Measurements from ENCODE around the gene TNRC6A.
"Not testable (repeated sequence)": the region's sequence is repeated elsewhere in the genome, so short reads cannot be mapped to it uniquely, and the experiment has no call there.

Gene TNRC6A

DNA sequence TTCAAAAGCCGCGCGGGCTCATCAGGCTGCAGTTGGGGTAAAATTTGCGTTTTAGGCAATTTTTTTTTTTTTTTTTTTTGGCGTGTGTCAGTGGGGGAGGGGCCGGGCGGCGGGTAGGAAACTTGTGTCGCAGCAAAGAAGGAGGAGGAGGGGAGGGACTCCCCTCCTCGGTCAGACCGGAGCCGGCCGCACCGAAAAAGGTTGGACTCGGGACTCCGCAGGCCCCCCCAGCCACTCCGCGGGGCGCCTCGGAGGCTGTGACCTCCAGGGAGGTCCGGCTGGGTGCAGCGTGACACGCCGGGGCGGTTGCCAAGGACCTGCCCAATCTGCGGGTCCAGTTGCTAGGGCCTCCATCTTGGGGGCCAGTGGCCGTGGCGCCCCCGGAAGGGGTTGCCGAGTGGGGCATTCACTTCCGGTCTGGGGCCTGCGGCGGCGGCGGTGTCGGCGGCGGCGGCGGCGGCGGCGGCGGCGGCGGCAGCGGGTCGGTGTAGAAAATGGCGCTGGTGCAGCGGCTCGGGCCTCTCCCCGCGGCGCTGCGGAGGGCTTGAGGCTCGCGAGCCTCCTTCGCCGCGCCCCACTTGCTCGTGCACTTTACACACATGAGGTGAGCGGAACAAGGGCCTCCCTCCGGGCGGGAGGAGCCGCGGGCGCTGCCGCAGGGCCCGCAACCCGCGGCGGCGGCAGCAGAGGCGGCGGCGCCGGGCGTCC is at the start of gene TNRC6A:
TNRC6A (plus strand) TSS at position 409 of the 708 bp plus-strand sequence; CDS start at position 600, 191 bp downstream.
- DNase-seq, result peak; percentile 43

GRCh38 chr16:24681793-24682192 is 47.7 kb upstream of the TNRC6A start:
- DNase-seq, result no peak

DNA sequence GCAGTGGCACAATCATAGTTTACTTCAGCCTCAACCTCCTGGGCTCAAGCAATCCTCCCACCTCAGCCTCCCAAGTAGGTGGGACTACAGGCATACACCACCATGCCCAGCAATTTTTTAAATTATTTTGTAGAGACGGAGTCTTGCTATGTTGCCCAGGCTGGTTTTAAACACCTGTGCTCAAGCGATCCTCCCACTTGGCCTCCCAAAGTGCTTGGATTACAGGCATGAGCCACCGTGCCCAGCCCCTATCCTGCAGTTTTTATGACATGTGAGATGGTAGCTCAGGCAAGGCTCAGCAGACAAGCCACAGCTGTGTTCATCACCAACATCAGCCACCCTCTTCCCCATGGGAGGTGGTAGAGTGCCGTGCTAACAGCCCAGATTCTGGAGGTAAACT is 46.2 kb upstream of the TNRC6A start:
- DNase-seq, result no peak

- no peak for DNase-seq
Measured at GRCh38 chr16:24683847-24684493, 45.5 kb upstream of the TNRC6A start.

DNA sequence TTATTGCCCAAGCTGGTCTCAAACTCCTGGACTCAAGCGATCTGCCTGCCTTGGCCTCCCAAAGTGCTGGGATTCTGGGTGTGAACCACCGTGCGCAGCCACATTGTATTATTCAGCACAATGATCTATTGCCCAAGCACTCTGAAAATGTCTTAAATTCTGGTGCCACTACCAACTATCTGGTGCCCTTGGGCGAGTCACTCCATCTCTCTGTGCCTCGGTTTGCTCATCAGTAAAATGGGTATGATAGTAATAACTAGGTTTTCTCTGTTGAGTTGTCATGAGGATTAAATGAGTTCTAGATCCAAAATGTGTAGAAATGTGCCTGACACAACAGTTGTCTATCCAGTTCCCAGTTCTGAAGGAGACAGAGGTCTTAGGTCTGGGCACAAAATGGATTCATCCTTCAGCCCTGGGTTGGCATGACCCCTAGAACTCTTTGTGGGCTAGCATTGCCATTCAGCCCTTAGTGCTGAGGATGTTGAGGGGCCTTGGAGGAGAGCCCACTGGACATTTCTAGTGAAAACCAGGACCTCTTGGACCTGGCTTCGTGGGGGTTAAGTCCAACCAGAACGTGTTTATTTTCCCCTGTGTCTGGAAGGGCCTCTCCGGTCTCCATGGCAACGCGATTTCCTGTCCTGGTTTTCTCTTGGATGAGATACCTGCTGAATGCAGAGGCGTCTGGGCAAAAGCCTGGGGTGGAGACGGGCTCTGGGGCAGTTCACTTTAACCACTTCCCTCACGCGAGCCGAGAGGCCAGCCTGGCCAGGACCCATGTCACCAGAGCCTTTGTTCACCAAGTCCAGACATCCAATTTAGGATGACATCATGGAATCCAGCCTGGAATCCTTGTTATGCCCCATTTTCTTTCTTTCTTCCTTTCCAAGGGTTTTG is 43.7 kb upstream of the TNRC6A start:
- peak; percentile 39 for DNase-seq

DNA sequence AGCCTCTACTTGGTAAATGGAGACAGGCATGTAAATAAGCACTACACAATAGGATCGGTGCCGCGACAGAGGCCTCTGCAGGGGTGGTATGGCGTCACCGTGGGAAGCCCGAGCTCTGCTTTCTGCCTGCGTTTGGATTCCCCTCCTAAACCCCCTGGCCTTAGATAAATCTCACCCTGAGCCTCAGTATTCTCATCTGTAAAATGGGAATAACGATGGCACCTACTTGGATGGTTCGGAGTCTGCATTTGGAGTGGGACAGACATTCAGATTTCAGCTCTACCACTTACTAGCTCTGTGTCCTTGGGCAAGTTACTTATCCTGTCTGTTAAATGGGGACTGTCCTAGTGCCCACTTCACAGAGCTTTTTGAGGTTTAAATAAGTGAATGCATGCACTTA is 42.8 kb upstream of the TNRC6A start:
- DNase-seq, result no peak

DNA sequence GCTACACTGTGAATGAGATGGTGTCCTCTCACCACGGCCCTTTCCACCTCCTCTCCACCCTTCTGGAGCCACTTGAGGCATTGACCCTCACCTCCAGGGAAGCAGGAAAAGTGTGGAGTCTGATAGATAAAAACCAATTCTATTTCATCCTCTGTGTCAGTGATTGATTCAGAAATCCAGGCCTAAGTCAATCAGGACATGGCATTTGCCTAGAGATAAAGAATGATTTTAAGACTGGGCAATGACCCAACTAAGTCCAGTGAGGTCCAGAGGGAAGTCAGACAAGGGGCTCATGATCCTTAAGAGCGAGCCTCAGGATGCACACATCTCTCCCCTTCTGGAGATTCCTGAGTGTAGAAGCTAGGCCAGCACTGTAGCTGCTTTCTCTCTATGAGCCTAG is 41.1 kb upstream of the TNRC6A start:
- DNase-seq, result no peak

- DNase-seq, result no peak
Measured at GRCh38 chr16:24689128-24689527, 40.3 kb upstream of the TNRC6A start.

DNA sequence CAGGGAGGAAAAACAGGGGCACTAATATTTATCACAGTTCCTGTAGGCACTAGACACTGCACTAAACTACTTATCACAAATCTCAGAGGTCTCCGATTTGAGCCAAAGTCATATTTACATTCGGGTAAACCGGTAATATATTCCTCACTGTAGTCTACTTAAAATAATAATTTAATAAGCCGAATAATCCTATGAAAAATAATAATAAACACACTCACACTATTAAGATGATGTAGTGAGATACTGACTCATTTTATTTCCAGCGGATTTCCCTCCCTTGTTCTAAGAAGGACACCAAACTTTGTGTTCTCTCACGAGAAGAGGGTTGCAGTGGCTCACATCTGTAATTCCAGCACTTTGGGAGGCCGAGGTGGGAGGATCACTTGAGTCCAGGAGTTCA is 36.6 kb upstream of the TNRC6A start:
- DNase-seq, result no peak

GRCh38 chr16:24694931-24695330 is 34.5 kb upstream of the TNRC6A start:
- DNase-seq, result no peak

DNA sequence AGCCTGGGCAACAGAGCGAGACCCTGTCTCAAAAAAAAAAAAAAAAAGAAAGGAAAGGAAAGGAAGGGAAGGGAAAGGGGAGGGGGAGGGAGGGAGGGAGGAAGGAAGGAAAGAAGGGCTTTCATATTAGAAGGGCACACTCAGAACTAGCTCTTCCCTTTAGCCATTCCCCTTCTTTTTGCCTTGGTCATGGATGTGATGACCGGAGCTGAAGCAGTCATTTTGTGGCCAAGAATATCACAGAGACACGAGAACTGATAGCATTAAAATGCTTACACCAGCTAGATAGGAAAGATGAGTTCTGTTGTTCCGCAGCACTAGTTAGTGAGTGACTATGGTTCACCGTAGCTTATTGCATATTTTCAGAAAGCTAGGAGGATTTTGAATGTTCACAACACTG is 32.8 kb upstream of the TNRC6A start:
- DNase-seq, result no peak

DNA sequence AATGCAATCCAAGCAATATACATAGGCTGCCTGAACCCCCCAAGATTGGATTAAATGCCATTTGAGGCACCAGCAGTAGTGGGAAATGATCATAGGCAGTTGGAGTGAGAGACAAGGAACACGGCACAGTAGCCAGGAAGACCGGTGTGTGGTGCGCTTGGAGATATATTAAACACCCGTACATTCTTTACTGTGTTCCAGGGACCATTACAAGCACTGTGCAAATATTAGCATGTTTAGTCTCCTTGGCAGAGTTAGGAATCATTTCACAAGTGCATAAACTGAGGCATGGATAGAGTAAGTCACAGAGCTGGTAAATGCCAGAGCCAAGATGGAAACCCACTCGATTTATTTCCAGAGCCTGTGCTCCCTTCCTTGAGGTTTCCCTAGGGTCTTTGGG is 31.1 kb upstream of the TNRC6A start:
- no peak for DNase-seq

DNA sequence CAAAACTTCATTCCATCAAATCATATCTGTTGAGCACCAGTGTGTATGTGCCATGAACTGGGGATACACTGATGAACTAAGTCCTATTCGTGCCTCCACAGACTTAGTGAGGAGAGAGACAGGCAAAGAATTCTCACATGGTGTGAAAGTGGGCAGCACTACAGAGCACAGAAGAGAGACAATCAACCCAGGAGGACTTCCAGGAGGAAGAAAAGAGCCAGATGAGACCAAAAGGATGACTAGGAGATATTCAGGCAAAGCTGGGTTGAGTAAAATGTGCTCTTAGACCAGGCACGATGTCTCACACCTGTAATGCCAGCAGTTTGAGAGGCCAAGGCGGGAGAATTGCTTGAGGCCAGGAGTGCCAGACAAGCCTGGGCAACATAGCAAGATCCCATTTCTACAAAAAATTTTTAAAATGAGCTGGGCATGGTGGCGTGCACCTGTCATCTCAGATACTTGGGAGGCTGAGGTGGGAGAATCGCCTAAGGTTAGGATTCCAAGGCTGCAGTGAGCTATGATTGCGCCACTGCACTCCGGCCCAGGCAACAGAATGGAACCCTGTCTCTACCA is 30.2 kb upstream of the TNRC6A start:
- no peak for DNase-seq

GRCh38 chr16:24700549-24701392 is 28.7 kb upstream of the TNRC6A start:
- no peak for DNase-seq

- DNase-seq, result no peak
Measured at GRCh38 chr16:24701521-24701951, 27.9 kb upstream of the TNRC6A start.

DNA sequence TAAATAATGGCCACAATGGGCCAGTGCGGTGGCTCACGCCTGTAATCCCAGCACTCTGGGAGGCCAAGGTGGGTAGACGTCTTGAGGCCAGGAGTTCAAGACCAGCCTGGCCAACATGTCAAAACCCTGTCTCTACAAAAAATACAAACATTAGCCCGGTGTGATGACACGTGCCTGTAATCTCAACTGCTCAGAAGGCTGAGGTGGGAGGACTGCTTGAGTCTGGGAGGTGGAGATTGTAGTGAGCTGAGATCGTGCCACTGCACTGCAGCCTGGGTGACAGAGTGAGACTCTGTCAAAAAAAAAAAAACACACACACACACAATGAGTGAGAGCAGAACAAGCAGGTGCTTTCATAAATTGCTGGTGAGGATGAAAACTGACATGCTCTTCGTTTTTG is 21.7 kb upstream of the TNRC6A start:
- not testable (repeated sequence) for DNase-seq

- no peak for DNase-seq
Measured at GRCh38 chr16:24713379-24713778, 16.1 kb upstream of the TNRC6A start.

DNA sequence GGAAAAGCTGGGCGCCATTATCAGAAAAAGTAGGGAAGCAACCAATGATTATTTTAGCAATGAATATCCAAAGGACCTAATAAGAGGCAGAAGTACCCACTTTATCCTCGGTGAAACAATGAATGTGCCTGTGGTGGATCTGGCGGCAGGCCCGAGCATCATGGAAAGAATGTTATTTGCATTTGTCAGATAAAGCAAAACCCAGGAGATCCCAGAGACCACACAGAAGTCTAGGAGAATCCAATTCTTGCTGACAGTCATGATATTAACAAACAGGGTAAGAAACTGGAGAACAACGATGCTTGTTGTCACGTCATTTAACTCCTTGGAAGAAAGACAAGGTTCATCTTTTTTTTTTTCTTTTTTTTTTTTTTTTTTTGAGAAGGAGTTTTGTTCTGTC is 12.0 kb upstream of the TNRC6A start:
- DNase-seq, result no peak

DNA sequence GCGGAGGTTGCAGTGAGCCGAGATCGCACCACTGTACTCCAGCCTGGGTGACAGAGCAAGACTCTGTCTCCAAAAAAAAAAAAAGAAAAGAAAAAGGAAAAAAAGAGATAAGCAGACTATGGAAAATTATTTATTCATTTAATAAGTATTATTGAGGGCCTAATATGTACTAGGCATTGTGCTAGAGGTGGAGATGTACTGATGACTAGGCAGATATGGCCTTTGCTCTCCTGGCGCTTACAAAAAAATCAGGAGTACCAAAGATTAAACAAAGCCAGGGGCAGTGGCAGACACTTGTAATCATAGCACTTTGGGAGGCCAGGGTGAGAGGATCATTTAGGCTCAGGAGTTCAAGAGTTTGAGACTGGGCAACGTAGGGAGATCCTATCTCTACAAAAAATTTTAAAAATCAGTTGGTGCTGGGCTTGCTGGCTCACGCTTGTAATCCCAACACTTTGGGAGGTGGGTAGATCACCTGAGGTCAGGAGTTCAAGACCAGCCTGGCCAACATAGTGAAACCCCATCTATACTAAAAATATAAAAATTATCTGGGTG is 10.4 kb upstream of the TNRC6A start:
- DNase-seq, result no peak

- no peak for DNase-seq
Measured at GRCh38 chr16:24721830-24722238, 7.6 kb upstream of the TNRC6A start.

DNA sequence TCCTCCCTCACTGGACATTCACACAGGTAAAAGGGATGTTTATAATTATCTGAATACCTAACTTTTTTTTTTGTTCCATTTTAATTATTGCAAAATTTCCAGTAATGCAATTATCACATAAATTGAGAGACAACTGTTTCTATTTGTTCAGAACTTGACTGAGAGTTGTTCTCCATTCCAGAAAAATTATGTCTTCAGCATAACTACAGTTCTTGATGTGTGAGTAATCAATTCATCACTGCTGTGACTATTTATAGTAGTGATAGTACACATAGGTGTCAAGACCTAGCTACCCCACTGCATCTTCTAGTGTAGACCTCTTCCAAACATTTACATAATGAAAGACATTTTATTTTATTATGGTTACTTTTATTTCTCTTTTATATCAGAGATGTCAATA is 5.8 kb upstream of the TNRC6A start:
- DNase-seq, result no peak

DNA sequence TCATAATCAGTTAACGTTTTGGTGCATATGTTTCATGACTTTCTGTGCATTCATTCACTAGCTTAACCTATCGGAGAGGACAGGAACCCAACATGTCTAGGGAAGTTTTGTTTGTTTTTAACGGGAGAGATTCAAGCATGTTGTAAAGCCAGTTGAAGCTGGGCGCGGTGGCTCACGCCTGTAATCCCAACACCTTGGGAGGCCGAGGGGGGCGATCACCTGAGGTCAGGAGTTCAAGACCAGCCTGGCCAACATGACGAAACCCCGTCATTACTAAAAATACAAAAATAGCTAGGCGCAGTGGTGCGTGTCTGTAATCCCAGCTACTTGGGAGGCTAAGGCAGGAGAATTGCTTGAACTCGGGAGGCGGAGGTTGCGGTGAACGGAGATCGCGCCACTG is 1.4 kb upstream of the TNRC6A start:
- DNase-seq, result no peak

Measured in NCI-H748 treated with DMSO at 0.1 percent for 48 hours (cell line).